Endothelial cell of hepatic sinusoid (primary cell): ENCODE data around the gene FYCO1.

Source experiments
- in situ Hi-C: cut with HindIII; loops from 2 replicates; pipeline ENCODE4 v1.10.0; 2017; ENCODE audit warnings: low sequenced_read_pairs

FYCO1 gene

DNA sequence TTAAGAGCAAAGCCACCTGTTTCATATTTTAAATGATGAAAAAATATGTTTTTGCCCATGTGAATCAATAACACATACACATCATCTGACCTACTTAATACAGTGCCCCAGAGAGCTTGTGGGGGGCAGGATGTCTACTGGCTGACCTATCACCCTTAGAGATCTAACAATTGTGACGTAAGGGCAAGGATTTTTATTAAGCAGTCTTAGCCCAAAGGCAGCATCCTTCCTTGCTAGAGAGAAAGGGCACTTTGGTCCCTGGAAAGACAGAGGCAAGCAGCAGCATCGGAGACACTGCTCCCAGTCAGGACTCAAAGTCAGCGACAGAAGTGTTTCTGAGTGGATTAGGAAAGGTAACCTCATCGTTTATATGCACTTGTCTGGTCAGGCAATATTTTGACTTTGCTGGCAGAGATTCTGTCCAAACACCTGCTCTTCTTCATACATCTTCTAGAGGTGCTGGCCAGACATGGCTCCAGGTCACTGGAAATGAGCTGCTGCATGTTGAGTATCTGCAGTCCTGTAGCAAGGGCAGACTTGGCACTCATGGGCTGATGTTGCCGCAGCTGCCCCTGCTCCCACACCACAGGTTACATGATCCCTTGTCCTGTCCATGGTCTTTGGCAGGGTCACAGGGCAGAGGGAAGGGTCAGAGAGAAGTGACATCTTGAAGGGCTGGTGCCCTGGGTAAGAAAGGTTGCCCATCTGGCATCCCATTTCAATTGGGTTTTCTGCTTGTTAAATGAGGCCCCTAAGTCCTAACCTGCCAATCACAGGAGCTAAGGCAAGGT, 50.6 kb downstream of the FYCO1 start:
- in situ Hi-C loops = no loop called here

DNA sequence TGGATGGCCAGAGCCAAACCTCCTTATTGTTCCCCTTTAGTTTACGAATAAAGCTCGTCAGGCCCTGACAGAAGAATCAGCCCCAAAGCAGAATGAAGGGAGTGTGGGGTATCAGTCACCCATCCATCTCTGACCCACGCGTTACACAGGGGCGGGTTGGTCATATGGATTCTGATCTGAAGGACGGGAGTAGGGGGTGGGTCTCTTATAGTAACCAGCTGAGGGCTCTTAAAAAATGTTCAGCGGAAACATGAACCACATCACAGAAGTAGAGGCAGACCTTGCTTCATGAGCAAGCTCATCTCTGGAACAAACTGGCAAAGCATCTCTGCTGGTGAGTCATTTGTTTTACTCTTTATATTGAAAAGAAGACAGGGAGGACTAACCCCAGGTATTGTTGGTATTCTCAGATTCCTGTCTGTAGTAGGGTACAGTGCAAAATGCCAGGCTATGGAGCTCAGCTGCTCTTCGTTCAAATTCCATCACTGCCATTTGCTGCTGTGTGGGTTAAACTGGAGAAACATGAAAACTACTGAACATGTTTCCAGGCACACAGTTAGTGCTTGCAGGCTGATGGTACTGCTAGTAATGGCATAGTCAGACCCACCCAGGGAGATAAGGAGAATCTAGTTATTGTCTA, 52.3 kb downstream of the FYCO1 start, which contains the start of gene CXCR6:
Gene CXCR6 (plus strand): TSS at position 258 of the 640 bp plus-strand sequence. CDS start 3,018 bp downstream, outside the sequence.
- in situ Hi-C loops = no loop called here

DNA sequence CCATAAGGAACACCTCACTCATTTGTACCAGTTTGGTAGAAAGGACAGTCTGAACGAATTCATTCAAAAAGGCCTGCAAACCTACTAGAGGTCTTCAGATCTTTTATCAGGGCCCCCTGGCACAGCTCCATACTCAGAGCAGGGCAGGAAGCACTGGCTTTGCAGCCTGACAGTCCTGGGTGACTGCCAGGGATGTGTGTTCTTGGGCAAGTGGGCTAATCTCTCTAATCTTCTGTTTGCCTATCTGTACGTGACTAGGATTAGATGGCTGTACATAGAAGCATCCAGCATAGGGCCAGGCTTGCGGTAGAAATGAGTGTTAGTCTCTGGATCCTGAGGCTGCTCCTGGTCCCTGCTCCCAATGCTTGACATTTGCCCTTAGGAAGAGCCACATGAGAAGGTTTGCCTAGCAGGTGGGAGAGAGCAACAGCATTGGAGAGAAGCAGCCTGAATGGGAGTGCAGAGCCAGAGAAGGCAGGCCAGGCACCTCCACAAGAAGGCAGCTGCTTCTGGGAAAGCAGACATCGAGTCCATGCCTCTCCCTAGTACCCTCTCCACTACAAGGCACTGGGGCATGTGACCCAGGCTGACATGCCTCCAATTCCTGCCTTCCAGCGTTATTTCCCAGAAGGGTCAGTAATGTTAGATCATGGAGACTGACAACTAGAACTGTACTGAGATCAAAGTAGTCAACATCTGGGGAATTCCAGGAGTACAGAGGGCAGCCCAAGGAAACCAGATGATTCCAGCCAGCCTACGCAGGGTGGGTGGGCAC, 53.4 kb downstream of the FYCO1 start:
- in situ Hi-C loops = no loop called here

DNA sequence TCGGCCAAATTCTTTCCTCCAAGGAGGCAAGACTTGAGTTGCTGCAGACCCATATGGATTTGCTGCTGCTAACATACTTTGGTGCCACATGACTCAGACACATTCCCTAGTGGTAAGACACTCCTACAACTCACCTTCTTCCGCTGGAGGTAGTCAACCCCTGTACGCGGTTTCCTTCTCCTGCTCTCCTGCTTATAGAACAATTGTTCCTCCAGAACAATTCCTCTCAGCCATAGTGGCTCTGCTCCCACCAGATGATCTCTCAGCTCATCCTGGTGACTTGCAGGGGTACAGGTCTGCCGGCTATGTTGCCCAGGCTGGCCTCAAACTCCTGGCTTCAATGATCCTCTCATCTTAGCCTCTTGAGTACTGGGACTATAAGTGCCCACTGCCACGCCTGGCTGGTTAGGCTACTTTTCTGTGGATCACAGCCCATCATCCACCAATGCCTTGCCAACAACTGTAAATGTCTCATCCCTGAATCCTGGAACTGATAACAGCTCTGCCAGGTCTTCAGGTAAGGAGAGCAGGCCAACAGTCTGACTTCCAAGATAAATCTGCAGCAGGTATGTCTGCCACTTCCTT, 54.8 kb downstream of the FYCO1 start:
- in situ Hi-C loops = no loop called here

DNA sequence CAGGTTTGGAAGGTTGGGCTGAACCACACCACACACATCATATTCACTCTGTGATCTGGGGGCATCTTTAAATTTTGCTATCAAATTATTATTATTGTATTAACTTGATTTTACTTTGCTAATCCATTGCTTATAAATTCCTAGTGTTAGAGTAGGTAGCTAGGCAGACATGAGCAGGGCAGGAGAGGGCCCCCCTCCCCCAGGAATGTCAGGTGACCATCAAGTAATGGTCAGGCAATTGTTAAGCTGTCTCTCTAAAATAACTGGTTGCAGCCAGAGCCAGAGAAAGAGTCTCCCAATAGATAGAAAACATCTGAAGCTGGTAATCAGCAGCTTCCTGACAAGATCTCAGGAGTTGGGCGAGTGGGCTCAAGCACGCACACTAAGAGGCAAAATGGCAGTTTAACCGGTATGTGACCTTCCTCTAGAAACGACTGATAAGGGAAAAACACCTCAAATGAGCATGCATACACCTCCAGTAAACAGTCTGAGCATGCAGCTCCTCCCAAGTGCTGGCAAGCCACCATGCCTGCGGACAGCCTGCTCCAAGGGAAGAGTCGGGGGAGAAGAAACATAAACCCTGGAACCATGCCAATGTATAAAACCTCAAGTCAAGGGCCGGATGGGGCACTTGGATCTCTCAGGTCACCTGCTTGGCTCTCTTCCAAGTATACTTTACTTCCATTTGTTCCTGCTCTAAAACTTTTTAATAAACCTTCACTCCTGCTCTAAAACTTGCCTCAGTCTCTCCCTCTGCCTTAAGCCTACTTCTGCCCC, 55.4 kb downstream of the FYCO1 start:
- in situ Hi-C loops = no loop called here

DNA sequence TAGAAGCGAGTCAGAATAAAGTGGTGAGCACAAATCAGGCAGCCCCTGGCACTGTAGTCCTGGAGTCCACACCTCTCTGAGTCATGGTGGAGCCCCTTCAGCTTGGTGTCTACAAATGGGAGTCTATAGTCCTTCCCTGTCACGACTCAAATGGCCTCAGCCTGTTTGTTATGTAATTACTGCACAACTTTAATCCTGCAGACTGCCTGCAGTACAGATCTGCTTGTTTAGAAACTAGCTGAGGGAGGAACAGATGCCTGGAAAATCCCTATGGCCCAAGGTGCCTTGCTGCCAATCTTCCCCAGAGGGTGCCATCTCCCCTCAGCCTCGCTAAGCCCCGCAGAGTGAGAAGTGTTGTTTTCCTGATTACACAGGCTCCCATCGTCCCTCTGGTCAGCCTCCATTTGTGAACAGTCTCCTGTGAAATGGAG, 56.3 kb downstream of the FYCO1 start:
- in situ Hi-C loops = no loop called here

DNA sequence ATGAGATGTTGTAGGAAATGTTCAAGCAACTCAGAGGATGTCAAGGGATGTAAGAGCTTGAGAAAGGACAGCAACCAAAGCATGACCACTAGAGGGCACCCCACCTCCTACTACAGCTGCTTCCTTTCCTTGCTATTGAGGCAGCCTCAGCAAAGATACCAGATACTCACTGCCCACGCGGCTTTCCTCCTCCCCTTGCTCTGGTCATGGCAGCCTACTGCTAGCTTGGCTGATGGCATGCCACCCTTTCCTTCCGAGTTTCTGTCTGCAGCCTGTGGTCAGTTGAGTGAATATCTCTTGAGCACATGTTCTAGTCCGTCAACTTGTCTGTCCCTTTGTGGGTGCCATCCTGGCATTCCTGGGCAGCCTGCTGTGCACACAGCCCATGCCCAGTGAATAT, 56.8 kb downstream of the FYCO1 start:
- in situ Hi-C loops = no loop called here

DNA sequence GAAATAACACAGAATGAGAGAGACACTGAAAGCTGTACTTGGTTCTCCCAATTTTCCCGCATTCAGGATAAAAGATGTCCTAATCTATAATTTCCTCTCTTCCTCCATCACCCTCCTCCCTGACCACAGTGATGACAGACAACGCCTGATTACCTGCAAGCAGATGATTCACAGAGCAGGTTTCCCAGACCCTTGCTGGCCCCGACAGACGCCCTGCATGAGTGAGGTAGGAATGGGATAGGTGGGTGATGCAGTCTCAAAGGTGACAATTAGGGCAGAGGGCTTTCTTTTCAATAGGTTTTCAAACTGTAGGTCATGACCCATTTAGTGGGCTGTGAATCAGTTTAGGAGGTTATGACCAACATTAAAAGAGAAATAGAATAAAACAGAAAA, 57.6 kb downstream of the FYCO1 start:
- in situ Hi-C loops = no loop called here

DNA sequence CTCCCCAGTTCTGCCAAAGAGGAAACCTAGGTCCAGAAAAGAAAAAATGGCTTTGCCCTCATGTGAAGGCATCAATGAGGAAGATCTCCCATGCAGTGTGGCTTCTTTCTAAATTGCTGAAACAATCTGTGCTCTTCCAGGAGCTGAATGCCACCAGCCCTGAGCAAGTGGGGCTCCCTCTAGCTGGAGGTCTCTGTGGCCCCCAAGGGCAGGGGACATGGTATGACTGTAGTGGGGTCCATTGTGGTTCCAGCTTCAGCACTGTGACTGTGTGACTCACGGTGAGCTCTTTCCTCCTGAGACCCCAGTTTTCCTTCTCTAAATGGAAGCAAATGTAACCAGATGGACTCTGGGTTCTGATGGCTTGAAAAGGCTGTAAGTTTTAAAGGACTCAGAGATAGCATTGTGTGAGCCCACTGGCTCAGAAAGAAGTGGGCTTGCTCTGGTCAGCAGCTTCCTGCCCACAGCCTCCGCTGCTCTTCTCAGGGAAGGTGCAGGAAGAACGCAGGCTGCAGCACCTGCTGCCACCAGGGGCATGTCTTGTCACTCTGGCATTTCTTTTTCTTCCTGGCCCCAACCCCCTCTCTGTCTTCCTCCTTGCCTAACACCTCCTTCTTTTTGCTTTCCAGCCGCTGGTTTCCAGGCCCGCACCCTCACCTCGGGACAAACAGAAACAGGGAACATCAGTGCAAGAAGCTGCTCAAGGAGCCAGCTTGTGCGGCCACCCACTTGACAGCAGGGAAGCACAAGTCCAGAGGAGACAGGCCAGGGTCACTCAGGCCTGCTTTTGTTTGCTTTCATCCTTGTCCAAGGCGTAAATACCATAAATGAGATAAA, 58.2 kb downstream of the FYCO1 start:
- in situ Hi-C loops = no loop called here

DNA sequence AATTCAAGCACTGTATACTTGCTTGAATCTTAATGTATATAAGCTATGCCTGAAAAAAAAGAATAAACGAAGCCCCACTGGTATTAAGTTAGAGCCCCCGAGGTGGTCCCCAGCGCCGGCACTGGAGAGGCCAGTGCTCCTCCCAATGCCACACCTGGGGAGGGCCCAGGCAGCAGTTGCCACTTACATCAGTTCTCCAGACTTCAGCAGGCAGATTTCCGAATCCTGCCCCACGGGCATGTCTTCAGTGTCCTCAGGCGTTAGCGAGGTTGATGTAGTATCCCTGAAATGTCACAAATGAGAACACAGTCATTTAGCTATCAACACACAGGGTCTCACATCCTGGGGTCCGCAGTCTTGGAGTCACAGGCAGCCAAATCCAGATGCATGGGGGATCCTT, 59.4 kb downstream of the FYCO1 start:
- in situ Hi-C loops = no loop called here

DNA sequence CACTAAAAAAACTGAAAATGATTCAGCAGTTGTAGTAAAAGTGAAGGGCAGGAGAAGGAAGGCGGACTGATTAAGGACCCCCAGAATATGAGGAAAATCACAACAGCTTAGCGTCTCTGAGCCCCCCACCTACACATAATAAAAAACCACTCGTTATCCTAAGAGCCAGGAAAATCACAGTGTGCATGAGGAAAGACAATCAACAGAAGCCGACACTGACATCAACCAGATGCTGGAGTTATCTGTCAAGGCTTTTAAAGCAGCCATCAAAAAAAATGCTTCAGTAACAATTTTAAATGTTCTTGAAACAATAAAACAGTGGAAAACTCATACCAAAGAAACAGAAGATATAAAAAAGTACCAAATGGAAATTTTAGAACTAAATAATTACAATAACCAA, 62.0 kb downstream of the FYCO1 start:
- in situ Hi-C loops = no loop called here

DNA sequence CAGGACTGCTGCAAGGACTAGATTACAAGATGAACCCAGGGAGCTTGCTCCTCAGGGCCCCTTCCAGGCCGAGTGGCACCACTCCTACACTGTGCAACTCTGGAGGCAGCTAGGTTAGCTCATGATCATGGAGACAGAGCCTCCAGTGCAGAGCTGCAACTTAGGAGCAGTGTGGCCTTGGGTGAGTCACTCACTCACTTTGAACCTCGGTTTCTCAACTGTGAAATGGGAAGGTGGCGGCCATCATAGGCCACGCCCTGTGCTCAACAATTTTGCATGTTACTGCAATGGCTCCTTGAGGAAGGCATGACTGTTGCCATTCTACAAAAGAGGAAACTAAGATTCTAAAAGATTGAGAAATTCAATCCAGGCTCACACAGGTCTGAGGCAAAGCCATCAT, 63.5 kb downstream of the FYCO1 start:
- in situ Hi-C loops = no loop called here

DNA sequence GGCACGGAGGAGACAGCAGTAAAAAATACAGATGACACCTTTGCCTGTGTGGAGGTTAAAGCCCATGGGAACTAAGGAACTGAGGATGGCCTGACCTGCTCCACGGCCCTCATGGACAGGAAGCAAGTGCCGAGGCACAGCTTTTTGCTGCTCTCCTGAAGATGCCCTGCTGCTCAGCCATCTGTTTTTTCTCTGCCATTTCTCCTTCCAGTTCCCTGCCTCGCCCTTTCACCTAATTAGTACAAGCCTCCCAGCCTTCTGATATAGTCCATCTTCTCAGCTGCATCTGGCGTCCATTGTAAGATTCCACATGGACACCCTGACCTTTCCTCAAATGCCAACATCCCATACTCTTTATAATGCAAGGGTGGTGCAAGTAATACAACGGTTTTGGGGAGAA, 64.1 kb downstream of the FYCO1 start:
- in situ Hi-C loops = no loop called here

DNA sequence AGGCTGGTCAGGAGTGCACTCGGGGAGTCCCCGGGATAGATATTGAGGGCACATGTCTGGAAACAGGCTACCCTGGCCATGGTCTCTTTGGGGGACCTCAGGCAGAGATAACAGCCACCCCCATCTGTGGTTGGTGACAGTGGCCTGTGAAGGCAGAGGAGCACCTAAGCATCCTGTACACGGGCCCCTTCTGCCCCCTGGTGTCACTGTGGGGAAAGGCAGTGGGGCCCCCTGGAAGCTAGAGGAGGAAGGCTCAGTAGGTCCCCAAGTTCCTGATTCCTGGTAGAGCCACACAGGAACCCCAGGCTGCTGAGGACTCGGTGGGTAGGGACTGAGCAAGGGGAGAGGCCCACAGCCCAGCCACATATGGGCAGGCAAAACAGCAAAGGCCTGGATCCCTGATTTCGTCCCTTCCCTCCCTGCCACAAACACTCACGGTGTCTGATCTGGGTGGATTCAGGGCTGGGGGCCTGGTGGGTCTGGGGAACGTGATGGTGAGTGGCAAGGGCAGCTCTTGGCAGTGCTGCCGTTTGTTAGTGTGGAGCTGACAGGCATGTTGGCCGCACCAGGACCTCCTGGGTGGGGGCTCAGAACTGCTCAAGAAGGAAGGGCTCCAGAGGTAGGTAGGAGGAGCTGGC, 66.5 kb downstream of the FYCO1 start:
- in situ Hi-C loops = no loop called here

DNA sequence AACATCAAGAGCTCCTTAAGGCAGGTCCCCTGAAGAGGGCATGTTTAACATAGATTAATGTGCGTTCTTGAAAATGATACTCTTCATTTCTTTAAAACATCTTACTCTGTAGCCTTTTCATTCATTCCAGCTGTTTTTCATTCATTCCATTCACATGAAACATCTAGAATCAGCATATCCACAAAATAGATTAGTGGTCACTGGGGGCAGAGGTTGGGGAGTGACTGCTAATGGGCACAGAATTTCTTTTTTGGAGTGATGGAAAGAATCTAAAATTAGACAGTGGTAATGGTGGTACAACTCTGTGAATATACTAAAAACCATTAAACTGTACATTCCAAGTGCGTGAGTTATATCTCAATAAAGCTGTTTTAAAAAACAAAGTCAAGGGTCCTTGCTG, 67.7 kb downstream of the FYCO1 start:
- in situ Hi-C loops = no loop called here

DNA sequence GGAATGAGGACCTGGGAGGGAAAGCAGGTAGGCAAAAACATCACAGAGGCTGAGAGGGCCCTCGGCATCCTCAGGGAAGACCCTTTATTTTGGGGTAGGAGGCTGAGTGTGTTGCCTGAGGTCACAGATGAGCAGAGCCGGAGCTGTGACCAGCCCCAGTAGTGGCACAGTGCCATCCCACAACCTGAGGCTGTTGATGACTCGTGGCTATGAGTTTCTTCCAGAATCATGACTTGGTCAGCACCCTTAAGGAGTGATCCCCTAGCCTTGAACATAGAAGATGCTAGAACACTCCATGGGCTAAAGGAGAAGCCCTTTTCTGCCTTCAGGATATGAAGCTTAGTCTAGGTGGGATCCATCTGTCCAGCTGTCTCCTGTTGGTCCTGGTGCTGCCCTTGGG, 71.9 kb downstream of the FYCO1 start:
- in situ Hi-C loops = loop anchor here (5.0 kb wide), 1 partner anchor 56 kb away; no protein-coding TSS in a partner anchor

DNA sequence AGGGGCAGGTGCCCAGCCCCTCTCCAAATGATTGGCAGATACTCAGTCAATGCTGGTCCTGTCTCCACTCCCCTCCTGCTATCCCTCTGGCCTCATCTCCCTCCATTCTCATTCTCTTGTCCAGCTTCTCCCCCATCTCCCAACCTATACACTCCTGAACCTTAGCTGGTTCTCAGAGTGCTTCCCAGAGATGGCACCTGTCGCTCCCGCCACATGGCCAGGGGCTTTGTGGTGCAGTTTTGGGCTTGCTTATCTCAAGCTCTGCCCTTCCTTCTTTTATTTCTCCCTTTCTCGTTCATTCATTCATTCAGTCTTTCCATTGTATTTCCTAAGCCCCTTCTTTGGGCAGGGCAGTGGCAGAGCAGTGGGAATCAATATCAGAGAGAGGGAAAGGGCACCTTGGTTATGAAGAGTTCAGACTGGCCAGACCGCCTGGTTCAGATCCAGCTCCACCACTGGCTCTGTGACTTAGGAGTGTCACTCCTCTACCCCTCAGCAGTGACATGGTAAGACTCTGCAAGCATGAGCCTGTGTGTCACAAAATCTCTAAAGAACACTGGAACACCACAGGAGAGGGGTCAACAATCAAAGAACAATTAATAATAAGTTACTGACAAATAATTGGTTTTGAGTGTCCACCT, 72.6 kb downstream of the FYCO1 start:
- in situ Hi-C loops = loop anchor here (5.0 kb wide), 1 partner anchor 56 kb away; no protein-coding TSS in a partner anchor

DNA sequence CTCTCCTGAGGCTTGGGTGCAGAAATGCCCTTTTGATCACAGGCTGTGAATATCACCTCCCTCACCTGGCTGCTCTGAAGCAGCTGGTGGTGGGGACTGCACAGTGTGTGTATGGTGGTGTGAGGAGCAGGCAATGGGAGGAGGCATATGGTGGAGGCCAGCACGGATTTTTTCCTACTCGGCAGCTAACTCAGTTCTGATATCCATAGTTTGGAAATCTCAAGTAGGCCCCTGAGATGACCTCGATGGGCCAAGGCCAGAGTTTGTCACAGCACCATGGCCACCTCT, 73.6 kb downstream of the FYCO1 start:
- in situ Hi-C loops = loop anchor here (5.0 kb wide), 1 partner anchor 55 kb away; no protein-coding TSS in a partner anchor
